ENCODE measurements around the gene P2RY13. TPM values are rescaled to one million over a fixed set of nuclear protein-coding genes. Genes with fewer than 3 reads are reported as not detected.

The P2RY13 gene
- total and polyA plus RNA-seq, 10 of the 15 experiments (the other 5 are each of a cell fraction or from before 2014, with no cell fraction given): not detected

DNA sequence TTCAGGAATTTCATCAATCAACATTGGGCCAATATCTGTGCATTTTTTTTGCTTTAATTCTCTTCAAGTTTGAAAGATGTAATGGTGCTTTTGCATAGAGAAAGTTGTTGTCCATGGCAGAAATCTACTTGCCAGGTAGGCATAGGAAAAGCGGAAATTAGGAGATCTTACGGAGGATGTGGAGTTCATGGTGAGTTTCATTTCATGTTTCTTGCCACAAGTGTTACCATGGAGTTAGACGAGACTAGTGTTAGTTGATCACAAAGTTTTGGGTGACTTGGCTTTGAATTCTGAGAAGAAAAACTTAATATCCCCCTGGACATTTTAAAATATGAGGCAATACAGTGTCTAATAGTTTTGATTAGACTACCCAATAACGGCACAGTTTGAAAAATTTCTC, 1.0 kb upstream of the P2RY13 start (continued):
- TF ChIP-seq, protein P1, sequence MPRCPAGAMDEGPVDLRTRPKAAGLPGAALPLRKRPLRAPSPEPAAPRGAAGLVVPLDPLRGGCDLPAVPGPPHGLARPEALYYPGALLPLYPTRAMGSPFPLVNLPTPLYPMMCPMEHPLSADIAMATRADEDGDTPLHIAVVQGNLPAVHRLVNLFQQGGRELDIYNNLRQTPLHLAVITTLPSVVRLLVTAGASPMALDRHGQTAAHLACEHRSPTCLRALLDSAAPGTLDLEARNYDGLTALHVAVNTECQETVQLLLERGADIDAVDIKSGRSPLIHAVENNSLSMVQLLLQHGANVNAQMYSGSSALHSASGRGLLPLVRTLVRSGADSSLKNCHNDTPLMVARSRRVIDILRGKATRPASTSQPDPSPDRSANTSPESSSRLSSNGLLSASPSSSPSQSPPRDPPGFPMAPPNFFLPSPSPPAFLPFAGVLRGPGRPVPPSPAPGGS (IDR thresholded peaks at IDR 0.05; ENCODE audit: borderline replicate concordance, insufficient read depth, low read depth, low read length, poor library complexity, severe bottlenecking): no peak
- no peak for TF ChIP-seq ZNF207 (IDR thresholded peaks at IDR 0.05; ENCODE audit: borderline replicate concordance)

DNA sequence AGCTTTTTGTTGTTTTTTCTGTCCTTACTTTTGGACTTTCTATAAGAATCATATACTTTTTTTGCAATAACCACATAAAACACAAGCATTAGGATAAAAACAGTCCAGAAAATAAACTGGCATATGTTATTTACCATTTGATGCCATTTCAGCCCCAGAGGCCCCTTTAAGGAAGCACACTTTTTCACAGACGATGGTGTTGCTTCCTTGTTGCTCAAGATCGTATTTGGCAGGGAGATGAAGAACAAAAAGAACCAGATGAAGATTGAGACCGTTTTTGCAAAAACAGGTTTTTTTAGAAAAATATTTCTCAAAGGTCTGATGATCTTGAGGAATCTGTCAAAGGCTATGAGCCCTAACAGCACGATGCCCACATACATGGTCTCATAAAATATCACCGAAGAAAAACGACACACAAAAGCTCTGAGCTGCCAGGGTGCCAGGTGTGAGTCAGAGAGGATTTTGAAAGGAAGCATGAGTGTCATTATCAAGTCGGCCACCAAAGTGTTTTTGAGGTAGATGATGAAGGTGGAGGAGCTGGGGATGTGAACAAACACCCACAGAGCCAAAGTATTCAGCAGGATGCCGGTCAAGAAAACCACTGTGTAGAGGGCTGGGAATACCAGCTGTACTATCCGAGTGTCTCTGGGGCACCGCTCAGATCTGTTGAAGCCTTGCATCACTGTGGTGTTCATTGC, 902 bp downstream of the P2RY13 start:
- TF ChIP-seq KLF5 (IDR thresholded peaks at IDR 0.05; ENCODE audit: partially characterized antibody): no peak
- no peak for TF ChIP-seq ZNF217 (IDR thresholded peaks at IDR 0.05)
- no peak for TF ChIP-seq ZNF24 (IDR thresholded peaks at IDR 0.05)
- WGBS (ENCODE audit: insufficient coverage, insufficient replicate concordance, low lambda C conversion rate, missing lambda C conversion rate): 27% methylated on average over 10 of the region's 10 CpGs
- POLR2A ChIA-PET: no interaction called here
- H3K9ac ChIP-seq (ENCODE audit: control insufficient read depth, insufficient read depth, low read length): no peak overlapping the region
- intact Hi-C loops (cut with micrococcal nuclease; ENCODE audit: unreplicated experiment): no loop called here
- CTCF ChIA-PET: interaction anchor here (0.7 to 3.2 kb wide), 16 partner anchors 10 to 548 kb away, joined by 3 to 20 read pairs (median 4); no protein-coding TSS in a partner anchor
- FAIRE-seq (no peak), ATAC-seq (peak; percentile 32), DNase-seq (ENCODE audit: low read depth, low spot score) (no peak)
- no peaks in the 10 kb centered on the region for H3K36me3 ChIP-seq (ENCODE audit: control insufficient read depth in 2 of 2, insufficient read depth in 2 of 2, low read length in 1 of 2)
- no peak overlapping the region for H2AFZ ChIP-seq (ENCODE audit: control insufficient read depth, low read depth, low read length)
- in situ Hi-C loops (cut with MboI): no loop called here
- SMC1A ChIA-PET (ENCODE audit: uncharacterized antibody, unreplicated experiment): interaction anchor here (0.6 to 1.5 kb wide), 5 partner anchors 23 to 101 kb away, joined by 3 to 5 read pairs (median 3); no protein-coding TSS in a partner anchor
- H3K4me1 ChIP-seq (ENCODE audit: control insufficient read depth, insufficient read depth, low read length): no peaks in the 10 kb centered on the region
- RAD21 ChIA-PET (ENCODE audit: unreplicated experiment): interaction anchor here (0.6 to 1.1 kb wide), 4 partner anchors 11 to 100 kb away, joined by 3 to 4 read pairs (median 3); no protein-coding TSS in a partner anchor
- H3K4me2 ChIP-seq (ENCODE audit: control insufficient read depth, insufficient read depth): no peak overlapping the region
- H4K20me1 ChIP-seq (ENCODE audit: control insufficient read depth, insufficient read depth): no peaks in the 10 kb centered on the region
- no peaks in the 10 kb centered on the region for H3K79me2 ChIP-seq (ENCODE audit: control insufficient read depth, insufficient read depth, low read length)
- no peak overlapping the region for H3K27ac ChIP-seq (ENCODE audit: control insufficient read depth, insufficient read depth)
- no peak overlapping the region for H3K4me3 ChIP-seq
- no peaks in the 10 kb centered on the region for H3K9me3 ChIP-seq (replicated peaks; ENCODE audit: control insufficient read depth, insufficient read depth, low read length)
- H3K27me3 ChIP-seq (replicated peaks in 1 of 2; ENCODE audit: control insufficient read depth in 2 of 2, insufficient read depth in 2 of 2, low read length in 1 of 2): 0 out of 4 replicates have a peak, but pooled peaks cover 0 to 3% of the 10 kb centered on the region in 2 experiments
- no TSS peak for BruUV-seq (replicated peaks)
